ENCODE results near the gene ECEL1.

Gene ECEL1

DNA sequence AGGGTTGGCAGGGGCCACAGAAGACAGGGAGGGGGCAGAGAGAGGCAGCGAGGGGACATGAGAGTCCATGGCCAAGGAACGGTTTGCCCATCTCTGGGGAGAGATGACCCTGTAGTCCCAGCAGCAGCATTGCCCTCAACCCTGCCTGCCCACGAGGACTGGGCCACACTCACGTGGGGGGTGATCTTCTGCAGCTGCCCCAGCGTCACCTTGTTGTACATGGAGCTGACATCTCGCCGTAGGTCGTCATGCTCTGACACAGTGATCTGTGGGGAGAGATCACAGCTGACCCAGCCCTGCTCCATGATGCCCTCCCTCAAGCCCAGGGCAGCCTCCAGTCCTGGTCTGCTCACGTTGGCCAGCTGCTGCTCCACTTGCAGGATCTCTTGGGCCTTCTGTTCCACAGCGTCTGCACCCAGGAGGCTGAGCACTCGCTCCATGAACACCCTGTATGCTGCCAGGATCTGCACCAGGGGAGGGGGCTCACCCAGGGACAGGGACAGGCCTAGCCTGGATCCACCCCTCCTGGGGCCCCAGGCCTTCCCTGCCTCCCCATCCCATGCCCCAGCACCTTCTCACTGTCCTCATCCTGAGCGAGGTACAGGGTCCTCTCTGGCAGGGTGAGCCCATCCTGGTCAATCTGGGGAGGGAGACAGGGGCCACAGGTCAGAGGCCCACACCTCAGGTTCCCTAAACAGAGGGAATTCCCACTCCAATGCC lies 2.8 kb downstream of the ECEL1 start:
- ChIA-PET CTCF (interaction anchor here (0.5 kb wide), 1 partner anchor 34 kb away, joined by 3 read pairs; no protein-coding TSS in a partner anchor), POLR2A (no interaction called here)
- H3K4me3 ChIP-seq (ENCODE audit: low read depth, low read length), result no peak overlapping the region
- H3K36me3 ChIP-seq (ENCODE audit: control insufficient read depth in 2 of 2, insufficient read depth in 1 of 2, low read length in 2 of 2), result peaks cover 0 to 8% of the 10 kb centered on the region in 2 experiments; a peak in 1 of 3 replicates
- TF ChIP-seq, protein P1, sequence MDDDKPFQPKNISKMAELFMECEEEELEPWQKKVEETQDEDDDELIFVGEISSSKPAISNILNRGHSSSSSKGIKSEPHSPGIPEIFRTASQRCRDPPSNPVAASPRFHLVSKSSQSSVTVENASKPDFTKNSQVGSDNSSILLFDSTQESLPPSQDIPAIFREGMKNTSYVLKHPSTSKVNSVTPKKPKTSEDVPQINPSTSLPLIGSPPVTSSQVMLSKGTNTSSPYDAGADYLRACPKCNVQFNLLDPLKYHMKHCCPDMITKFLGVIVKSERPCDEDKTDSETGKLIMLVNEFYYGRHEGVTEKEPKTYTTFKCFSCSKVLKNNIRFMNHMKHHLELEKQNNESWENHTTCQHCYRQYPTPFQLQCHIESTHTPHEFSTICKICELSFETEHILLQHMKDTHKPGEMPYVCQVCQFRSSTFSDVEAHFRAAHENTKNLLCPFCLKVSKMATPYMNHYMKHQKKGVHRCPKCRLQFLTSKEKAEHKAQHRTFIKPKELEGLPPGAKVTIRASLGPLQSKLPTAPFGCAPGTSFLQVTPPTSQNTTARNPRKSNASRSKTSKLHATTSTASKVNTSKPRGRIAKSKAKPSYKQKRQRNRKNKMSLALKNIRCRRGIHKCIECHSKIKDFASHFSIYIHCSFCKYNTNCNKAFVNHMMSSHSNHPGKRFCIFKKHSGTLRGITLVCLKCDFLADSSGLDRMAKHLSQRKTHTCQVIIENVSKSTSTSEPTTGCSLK (tag by site-specific recombination; IDR thresholded peaks at IDR 0.05), result no peak
- TF ChIP-seq ZNF202 (tag by site-specific recombination; IDR thresholded peaks at IDR 0.05; ENCODE audit: borderline replicate concordance) (no peak), ZNF140 (tag by site-specific recombination; IDR thresholded peaks at IDR 0.05) (no peak), ZNF354C (tag by site-specific recombination; IDR thresholded peaks at IDR 0.05; ENCODE audit: borderline replicate concordance, low read depth) (no peak), HOXD13 (CRISPR knock-in tag; IDR thresholded peaks at IDR 0.05; ENCODE audit: borderline replicate concordance) (no peak), ZBTB21 (tag by site-specific recombination; IDR thresholded peaks at IDR 0.05) (no peak), ZNF792 (tag by site-specific recombination; IDR thresholded peaks at IDR 0.05) (no peak), GLIS2 (tag by site-specific recombination; IDR thresholded peaks at IDR 0.05) (no peak), ZNF394 (tag by site-specific recombination; IDR thresholded peaks at IDR 0.05; ENCODE audit: borderline replicate concordance) (no peak), WT1 (tag by site-specific recombination; IDR thresholded peaks at IDR 0.05) (no peak)
- TF ChIP-seq, protein P2, sequence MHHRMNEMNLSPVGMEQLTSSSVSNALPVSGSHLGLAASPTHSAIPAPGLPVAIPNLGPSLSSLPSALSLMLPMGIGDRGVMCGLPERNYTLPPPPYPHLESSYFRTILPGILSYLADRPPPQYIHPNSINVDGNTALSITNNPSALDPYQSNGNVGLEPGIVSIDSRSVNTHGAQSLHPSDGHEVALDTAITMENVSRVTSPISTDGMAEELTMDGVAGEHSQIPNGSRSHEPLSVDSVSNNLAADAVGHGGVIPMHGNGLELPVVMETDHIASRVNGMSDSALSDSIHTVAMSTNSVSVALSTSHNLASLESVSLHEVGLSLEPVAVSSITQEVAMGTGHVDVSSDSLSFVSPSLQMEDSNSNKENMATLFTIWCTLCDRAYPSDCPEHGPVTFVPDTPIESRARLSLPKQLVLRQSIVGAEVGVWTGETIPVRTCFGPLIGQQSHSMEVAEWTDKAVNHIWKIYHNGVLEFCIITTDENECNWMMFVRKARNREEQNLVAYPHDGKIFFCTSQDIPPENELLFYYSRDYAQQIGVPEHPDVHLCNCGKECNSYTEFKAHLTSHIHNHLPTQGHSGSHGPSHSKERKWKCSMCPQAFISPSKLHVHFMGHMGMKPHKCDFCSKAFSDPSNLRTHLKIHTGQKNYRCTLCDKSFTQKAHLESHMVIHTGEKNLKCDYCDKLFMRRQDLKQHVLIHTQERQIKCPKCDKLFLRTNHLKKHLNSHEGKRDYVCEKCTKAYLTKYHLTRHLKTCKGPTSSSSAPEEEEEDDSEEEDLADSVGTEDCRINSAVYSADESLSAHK (tag by site-specific recombination; IDR thresholded peaks at IDR 0.05), result no peak
- no peaks in the 10 kb centered on the region for H3K9me3 ChIP-seq (ENCODE audit: control insufficient read depth, insufficient read depth, low read depth, low read length)
- no peaks in the 10 kb centered on the region for H3K4me1 ChIP-seq (ENCODE audit: control insufficient read depth, insufficient read depth, low read length)
- H3K27ac ChIP-seq (ENCODE audit: extremely low read depth, low read depth, low read length), result no peak overlapping the region

DNA sequence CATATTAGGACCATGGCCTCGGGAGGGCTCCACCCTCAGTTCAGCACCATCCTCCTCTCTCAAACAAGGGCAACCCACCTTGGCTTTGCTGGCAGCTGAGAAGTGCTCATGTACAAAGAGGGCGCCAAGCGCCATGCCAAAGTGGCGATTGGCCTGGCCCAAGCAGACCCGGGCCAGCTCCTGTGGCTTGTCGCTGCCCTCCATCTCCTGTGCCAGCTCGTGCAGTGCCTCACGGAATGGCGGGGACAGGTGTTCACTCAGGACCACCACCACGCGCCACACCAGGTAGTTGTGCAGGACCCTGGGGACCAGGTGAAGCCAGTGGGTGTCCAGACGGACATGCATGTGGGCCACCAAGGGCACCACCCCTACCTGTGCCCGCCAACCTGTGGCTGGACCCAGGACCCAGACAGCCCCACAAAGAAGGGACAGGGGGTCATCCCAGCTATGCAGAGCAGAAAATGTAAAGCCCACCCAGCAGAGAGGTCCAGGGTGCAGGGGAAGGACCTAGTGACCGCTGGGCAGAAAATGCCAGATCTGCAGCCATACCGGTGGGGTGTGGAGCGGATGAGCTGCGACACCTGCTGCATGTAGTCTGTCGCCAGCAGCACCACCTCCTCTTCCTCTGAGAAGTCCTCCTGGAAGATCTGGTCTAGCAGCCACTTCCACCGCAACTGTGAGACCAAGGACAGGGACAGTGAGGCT lies 3.6 kb downstream of the ECEL1 start:
- Histone ChIP-seq H3K4me1 (ENCODE audit: control insufficient read depth, insufficient read depth, low read length) (no peaks in the 10 kb centered on the region), H3K27ac (ENCODE audit: extremely low read depth, low read depth, low read length) (no peak overlapping the region), H3K36me3 (ENCODE audit: control insufficient read depth in 2 of 2, insufficient read depth in 1 of 2, low read length in 2 of 2) (peaks cover 0 to 8% of the 10 kb centered on the region in 2 experiments; a peak in 1 of 3 replicates), H3K9me3 (ENCODE audit: control insufficient read depth, insufficient read depth, low read depth, low read length) (no peaks in the 10 kb centered on the region), H3K4me3 (ENCODE audit: low read depth, low read length) (no peak overlapping the region)
- no peak for TF ChIP-seq ZNF423 (tag by site-specific recombination; IDR thresholded peaks at IDR 0.05)
- TF ChIP-seq ZNF626 (tag by site-specific recombination; IDR thresholded peaks at IDR 0.05), result no peak
- TF ChIP-seq ZFP37 (tag by site-specific recombination; IDR thresholded peaks at IDR 0.05), result no peak
- TF ChIP-seq, protein P3, sequence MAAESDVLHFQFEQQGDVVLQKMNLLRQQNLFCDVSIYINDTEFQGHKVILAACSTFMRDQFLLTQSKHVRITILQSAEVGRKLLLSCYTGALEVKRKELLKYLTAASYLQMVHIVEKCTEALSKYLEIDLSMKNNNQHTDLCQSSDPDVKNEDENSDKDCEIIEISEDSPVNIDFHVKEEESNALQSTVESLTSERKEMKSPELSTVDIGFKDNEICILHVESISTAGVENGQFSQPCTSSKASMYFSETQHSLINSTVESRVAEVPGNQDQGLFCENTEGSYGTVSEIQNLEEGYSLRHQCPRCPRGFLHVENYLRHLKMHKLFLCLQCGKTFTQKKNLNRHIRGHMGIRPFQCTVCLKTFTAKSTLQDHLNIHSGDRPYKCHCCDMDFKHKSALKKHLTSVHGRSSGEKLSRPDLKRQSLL (tag by site-specific recombination; IDR thresholded peaks at IDR 0.05), result no peak
- TF ChIP-seq ZNF23 (tag by site-specific recombination; IDR thresholded peaks at IDR 0.05; ENCODE audit: borderline replicate concordance), result no peak
- no peak for TF ChIP-seq REPIN1 (tag by site-specific recombination; IDR thresholded peaks at IDR 0.05; ENCODE audit: low read depth)
- TF ChIP-seq HOXA7 (CRISPR knock-in tag; IDR thresholded peaks at IDR 0.05; ENCODE audit: borderline replicate concordance), result no peak
- no peak for TF ChIP-seq ZNF585B (tag by site-specific recombination; IDR thresholded peaks at IDR 0.05)
- TF ChIP-seq, protein P4, sequence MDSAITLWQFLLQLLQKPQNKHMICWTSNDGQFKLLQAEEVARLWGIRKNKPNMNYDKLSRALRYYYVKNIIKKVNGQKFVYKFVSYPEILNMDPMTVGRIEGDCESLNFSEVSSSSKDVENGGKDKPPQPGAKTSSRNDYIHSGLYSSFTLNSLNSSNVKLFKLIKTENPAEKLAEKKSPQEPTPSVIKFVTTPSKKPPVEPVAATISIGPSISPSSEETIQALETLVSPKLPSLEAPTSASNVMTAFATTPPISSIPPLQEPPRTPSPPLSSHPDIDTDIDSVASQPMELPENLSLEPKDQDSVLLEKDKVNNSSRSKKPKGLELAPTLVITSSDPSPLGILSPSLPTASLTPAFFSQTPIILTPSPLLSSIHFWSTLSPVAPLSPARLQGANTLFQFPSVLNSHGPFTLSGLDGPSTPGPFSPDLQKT (IDR thresholded peaks at IDR 0.05; ENCODE audit: borderline replicate concordance, low read depth, low read length), result no peak
- TF ChIP-seq ZNF48 (tag by site-specific recombination; IDR thresholded peaks at IDR 0.05), result no peak
- TF ChIP-seq KLF10 (tag by site-specific recombination; IDR thresholded peaks at IDR 0.05), result no peak
- TF ChIP-seq, protein P5, sequence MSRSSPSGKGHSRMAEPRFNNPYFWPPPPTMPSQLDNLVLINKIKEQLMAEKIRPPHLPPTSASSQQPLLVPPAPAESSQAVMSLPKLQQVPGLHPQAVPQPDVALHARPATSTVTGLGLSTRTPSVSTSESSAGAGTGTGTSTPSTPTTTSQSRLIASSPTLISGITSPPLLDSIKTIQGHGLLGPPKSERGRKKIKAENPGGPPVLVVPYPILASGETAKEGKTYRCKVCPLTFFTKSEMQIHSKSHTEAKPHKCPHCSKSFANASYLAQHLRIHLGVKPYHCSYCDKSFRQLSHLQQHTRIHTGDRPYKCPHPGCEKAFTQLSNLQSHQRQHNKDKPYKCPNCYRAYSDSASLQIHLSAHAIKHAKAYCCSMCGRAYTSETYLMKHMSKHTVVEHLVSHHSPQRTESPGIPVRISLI (tag by site-specific recombination; IDR thresholded peaks at IDR 0.05), result no peak
- ChIA-PET CTCF (interaction anchor here (0.5 kb wide), 1 partner anchor 34 kb away, joined by 3 read pairs; no protein-coding TSS in a partner anchor), POLR2A (no interaction called here)

Measured in HEK293 (cell line).